H1 (cell line): ENCODE results near the gene NDUFA3. TPM values are rescaled to one million over a fixed set of nuclear protein-coding genes. Genes with fewer than 3 reads are reported as not detected.

ENCODE experiments used
- CTCF ChIA-PET: fragments of 300-600 bp; sonication (Branson Sonifier 250); formaldehyde crosslinking; loops from one replicate; lab custom pipeline; 2021; ENCODE audit not compliant: partially characterized antibody; lab: Charles Lee
- POLR2A ChIA-PET: fragments of 300-600 bp; sonication (Branson Sonifier 250); formaldehyde crosslinking; loops from one replicate; lab custom pipeline; 2021; ENCODE audit warnings: inconsistent platforms; ENCODE audit not compliant: partially characterized antibody; lab: Charles Lee
- DNase-seq, 2 experiments: peaks; one replicate each; pipeline versions ENCODE4 v3.0.0 to v3.0.0-alpha.2; 2010 to 2022; ENCODE audit warnings: low spot score in 2 of 2, low read depth in 1 of 2, mixed read lengths in 1 of 2
- FAIRE-seq: peaks from 2 replicates; lab custom pipeline; 2011; peaks lifted over from hg19 to GRCh38; lab: Jason Lieb, UNC
- H2AFZ ChIP-seq: 2 replicates; pipeline ENCODE4 v1.8.1; 2012; ENCODE audit warnings: low read length, inconsistent platforms
- H2AK5ac ChIP-seq: 2 replicates; pipeline ENCODE4 v1.6.1; 2013; ENCODE audit warnings: low read depth, low read length
- H2BK120ac ChIP-seq: replicated peaks from 2 replicates; pipeline ENCODE3; 2013; ENCODE audit warnings: low read depth, low read length, inconsistent platforms
- H2BK12ac ChIP-seq: 2 replicates; pipeline ENCODE4 v1.6.1; 2013; ENCODE audit warnings: low read depth, low read length
- H2BK15ac ChIP-seq: 2 replicates; pipeline ENCODE4 v1.6.1; 2013; ENCODE audit warnings: low read length
- H2BK20ac ChIP-seq: 2 replicates; pipeline ENCODE4 v1.6.1; 2013; ENCODE audit warnings: low read length
- H2BK5ac ChIP-seq: 2 replicates; pipeline ENCODE4 v1.6.1; 2013; ENCODE audit warnings: low read depth, low read length
- H3K14ac ChIP-seq: 2 replicates; pipeline ENCODE4 v1.6.1; 2013; ENCODE audit warnings: inconsistent platforms; ENCODE audit not compliant: insufficient read length
- H3K18ac ChIP-seq: 2 replicates; pipeline ENCODE4 v1.6.1; 2013; ENCODE audit warnings: low read length; ENCODE audit errors: extremely low read depth
- H3K23ac ChIP-seq: 2 replicates; pipeline ENCODE4 v1.6.1; 2013; ENCODE audit warnings: inconsistent platforms; ENCODE audit not compliant: insufficient read length
- H3K23me2 ChIP-seq: 2 replicates; pipeline ENCODE4 v1.6.1; 2013; ENCODE audit warnings: low read depth, low read length
- H3K27ac ChIP-seq: 2 replicates; pipeline ENCODE4 v1.6.1; 2011; ENCODE audit warnings: low read depth, low read length, inconsistent platforms
- H3K27me3 ChIP-seq, 4 experiments: replicated peaks in 1 of 4; 1 replicate in 1 of 4; 2 replicates in 3 of 4; pipeline versions ENCODE4 v1.6.1 to v1.8.1; 2011 to 2013; ENCODE audit warnings: low read length in 3 of 4, mild to moderate bottlenecking in 3 of 4, inconsistent platforms in 2 of 4, mixed read lengths in 2 of 4, moderate library complexity in 1 of 4; ENCODE audit not compliant: control insufficient read depth in 3 of 4, insufficient read depth in 3 of 4; ENCODE audit errors: extremely low read depth in 1 of 4
- H3K36me3 ChIP-seq, 4 experiments: 2 replicates each; pipeline versions ENCODE4 v1.6.1 to v1.8.1; 2011 to 2013; ENCODE audit warnings: mild to moderate bottlenecking in 4 of 4, low read length in 3 of 4, moderate library complexity in 2 of 4, control low read depth in 1 of 4, inconsistent platforms in 1 of 4; ENCODE audit not compliant: insufficient read depth in 4 of 4, control insufficient read depth in 2 of 4
- H3K4ac ChIP-seq: replicated peaks from 2 replicates; pipeline ENCODE3; 2013; ENCODE audit warnings: low read length, low read depth, mixed read lengths, inconsistent platforms; ENCODE audit not compliant: insufficient read length
- H3K4me1 ChIP-seq, 4 experiments: replicated peaks in 1 of 4; 1 replicate in 1 of 4; 2 replicates in 3 of 4; pipeline versions ENCODE4 v1.6.1 to v1.8.1; 2011 to 2013; ENCODE audit warnings: low read length in 3 of 4, inconsistent platforms in 2 of 4, mixed read lengths in 1 of 4; ENCODE audit not compliant: insufficient read depth in 4 of 4, control insufficient read depth in 3 of 4
- H3K4me2 ChIP-seq, 2 experiments: 2 replicates each; pipeline versions ENCODE4 v1.6.1 to v1.8.1; 2011 to 2013; ENCODE audit warnings: low read depth in 2 of 2, low read length in 2 of 2, control low read depth in 1 of 2, inconsistent platforms in 1 of 2, mild to moderate bottlenecking in 1 of 2; ENCODE audit not compliant: insufficient read depth in 1 of 2
- H3K4me3 ChIP-seq, 4 experiments: fragments of 200-600, 300-600 bp in 1 of 4; sonication (generic), shearing (Covaris generic), sonication (Bioruptor Twin) in 1 of 4; 2 replicates each; pipeline versions ENCODE4 v1.5.1 to v1.8.1; 2011 to 2016; ENCODE audit warnings: low read length in 4 of 4, low read depth in 3 of 4, control low read depth in 2 of 4, inconsistent platforms in 2 of 4, mild to moderate bottlenecking in 2 of 4, mixed read lengths in 1 of 4, moderate library complexity in 1 of 4; ENCODE audit not compliant: insufficient read depth in 2 of 4; ENCODE audit errors: extremely low read depth in 1 of 4
- H3K56ac ChIP-seq: replicated peaks from 2 replicates; pipeline ENCODE3; 2013; ENCODE audit warnings: low read depth, mild to moderate bottlenecking, mixed read lengths, low read length, inconsistent platforms; ENCODE audit not compliant: insufficient read length
- H3K79me1 ChIP-seq: 2 replicates; pipeline ENCODE4 v1.6.1; 2013; ENCODE audit warnings: low read depth, low read length, control low read depth
- H3K79me2 ChIP-seq, 2 experiments: 2 replicates each; pipeline versions ENCODE4 v1.6.1 to v1.8.1; 2012 to 2013; ENCODE audit warnings: low read length in 2 of 2, mild to moderate bottlenecking in 2 of 2, inconsistent platforms in 1 of 2; ENCODE audit not compliant: insufficient read depth in 2 of 2, control insufficient read depth in 1 of 2
- H3K9ac ChIP-seq, 4 experiments: replicated peaks in 1 of 4; 1 replicate in 1 of 4; 2 replicates in 3 of 4; pipeline versions ENCODE4 v1.6.1 to v1.8.1; 2011 to 2013; ENCODE audit warnings: low read depth in 3 of 4, low read length in 3 of 4, control low read depth in 2 of 4, mild to moderate bottlenecking in 2 of 4, moderate library complexity in 2 of 4, inconsistent platforms in 1 of 4; ENCODE audit errors: extremely low read depth in 1 of 4
- H3K9me3 ChIP-seq, 2 experiments: 2 replicates each; pipeline versions ENCODE4 v1.6.1 to v1.8.1; 2012 to 2013; ENCODE audit warnings: mild to moderate bottlenecking in 2 of 2, moderate library complexity in 2 of 2, control low read depth in 1 of 2, inconsistent platforms in 1 of 2, low read depth in 1 of 2, low read length in 1 of 2, mixed read lengths in 1 of 2; ENCODE audit not compliant: insufficient read depth in 2 of 2
- H4K20me1 ChIP-seq, 2 experiments: replicated peaks in 1 of 2; 2 replicates each; pipeline versions ENCODE3 to v1.8.1; 2011 to 2013; ENCODE audit warnings: inconsistent platforms in 2 of 2, low read length in 2 of 2, mild to moderate bottlenecking in 1 of 2; ENCODE audit not compliant: insufficient read depth in 2 of 2, control insufficient read depth in 1 of 2
- H4K5ac ChIP-seq: 2 replicates; pipeline ENCODE4 v1.6.1; 2013; ENCODE audit warnings: low read length, low read depth, mixed read lengths, inconsistent platforms; ENCODE audit not compliant: insufficient read length
- H4K8ac ChIP-seq: 2 replicates; pipeline ENCODE4 v1.8.0; 2013; ENCODE audit warnings: mild to moderate bottlenecking, moderate library complexity, low read length, inconsistent platforms; ENCODE audit not compliant: insufficient read depth; ENCODE audit errors: extremely low read depth
- H4K91ac ChIP-seq: replicated peaks from 2 replicates; pipeline ENCODE3; 2013; ENCODE audit warnings: low read length, mixed read lengths, inconsistent platforms; ENCODE audit not compliant: insufficient read length
- BCL11A ChIP-seq, 2 experiments: IDR thresholded peaks; one replicate each; pipeline ENCODE4 v1.6.1; 2011; ENCODE audit warnings: low read depth in 2 of 2, low read length in 2 of 2, mild to moderate bottlenecking in 2 of 2
- FOSL1 ChIP-seq: IDR thresholded peaks from 2 replicates; pipeline ENCODE4 v1.6.1; 2011; ENCODE audit warnings: mild to moderate bottlenecking, low read depth, low read length, moderate library complexity; ENCODE audit not compliant: insufficient read depth
- KDM5A ChIP-seq: fragments of 200-600 bp; IDR thresholded peaks from 2 replicates; pipeline ENCODE4 v1.7.1; 2012; ENCODE audit warnings: mild to moderate bottlenecking, low read length, inconsistent platforms, mixed read lengths
- POLR2A ChIP-seq, 2 experiments: IDR thresholded peaks; 1 replicate in 1 of 2; 2 replicates in 1 of 2; pipeline ENCODE4 v1.6.1; 2011; ENCODE audit warnings: low read depth in 2 of 2, low read length in 2 of 2, mild to moderate bottlenecking in 2 of 2; ENCODE audit errors: control extremely low read depth in 1 of 2
- RFX5 ChIP-seq: IDR thresholded peaks from 2 replicates; pipeline ENCODE4 v1.6.1; 2011; ENCODE audit warnings: low read depth, low read length, improper control_type of control experiment, borderline replicate concordance
- RNF2 ChIP-seq: fragments of 200-900, 300-1000 bp; sonication (generic); IDR thresholded peaks from 2 replicates; pipeline ENCODE4 v1.7.1; 2016; ENCODE audit warnings: borderline replicate concordance, low read depth, mild to moderate bottlenecking, antibody characterized with exemption, low read length; ENCODE audit not compliant: poor library complexity, severe bottlenecking; ENCODE audit errors: missing control alignments
- SAP30 ChIP-seq: fragments of 300-600 bp; sonication (generic); IDR thresholded peaks from 2 replicates; pipeline ENCODE4 v1.7.1; 2012; ENCODE audit warnings: low read length, moderate library complexity, mild to moderate bottlenecking, inconsistent platforms; ENCODE audit not compliant: insufficient read depth, insufficient replicate concordance
- SIRT6 ChIP-seq: IDR thresholded peaks from one replicate; pipeline ENCODE4 v1.7.1; 2012; ENCODE audit warnings: low read length, inconsistent platforms
- YY1 ChIP-seq: IDR thresholded peaks from 2 replicates; pipeline ENCODE4 v1.6.1; 2011; ENCODE audit warnings: low read depth, mild to moderate bottlenecking, low read length
- WGBS, 2 experiments: shearing (Covaris generic) in 1 of 2; methylation state at CpG; one replicate each; pipeline versions ENCODE4 v1.1.6 to v1.1.7; 2013 to 2015; ENCODE audit warnings: low lambda C conversion rate in 2 of 2, mixed read lengths in 2 of 2, inconsistent platforms in 1 of 2, low coverage in 1 of 2, missing lambda C conversion rate in 1 of 2; ENCODE audit not compliant: insufficient replicate concordance in 2 of 2, insufficient coverage in 1 of 2, insufficient read length in 1 of 2; ENCODE audit errors: extremely low coverage in 1 of 2, missing lambda C conversion rate in 1 of 2; 5-methylcytosine and 5-hydroxymethylcytosine counted together
- polyA plus RNA-seq, 7 experiments: library from polyadenylated mRNA; depleted of rRNA in 3 of 7; stranded (reverse) in 5 of 7; unstranded in 2 of 7; fragments of >200 nt in 5 of 7; fragments of 200-250 nt in 2 of 7; gene quantifications; 1 replicate in 5 of 7; 2 replicates in 1 of 7; 4 replicates in 1 of 7; pipeline versions ENCODE4 v1.2.1 to v1.2.3, GENCODE V29; 2011 to 2013; ENCODE audit warnings: missing spikeins in 2 of 7, mixed read lengths in 2 of 7
- total RNA-seq: library from RNA; stranded (reverse); fragmentation: NEBNext Ultra II Directional; extraction: Animal tissue kit (Norgen Biotek cat#: 25700); gene quantifications from 2 replicates; pipeline ENCODE4 v1.2.1, GENCODE V29; 2021

Gene NDUFA3
- total and polyA plus RNA-seq, 2 of the 8 experiments (the other 6 are each of a cell fraction or from before 2014, with no cell fraction given) = 175 to 208 TPM

- FAIRE-seq = no peak
- ChIA-PET POLR2A (interaction anchor here (0.6 to 1.6 kb wide), 5 partner anchors 7 to 13 kb away, joined by 3 to 8 read pairs (median 4); partner anchors contain the start of genes CNOT3, PRPF31 and TFPT), CTCF (interaction anchor here (0.9 kb wide), 1 partner anchor 14 kb away, joined by 3 read pairs; no protein-coding TSS in a partner anchor)
- no peak for TF ChIP-seq KDM5A
- TF ChIP-seq YY1 = no peak
- TF ChIP-seq POLR2A (IDR thresholded peaks at IDR 0.05; ENCODE audit: control extremely low read depth in 1 of 2, low read depth in 2 of 2, low read length in 2 of 2) = no peak
- TF ChIP-seq SIRT6 = no peak
- no peak for TF ChIP-seq FOSL1
- no peak for TF ChIP-seq RNF2
- no peak for TF ChIP-seq BCL11A (IDR thresholded peaks at IDR 0.05; ENCODE audit: low read depth in 2 of 2, low read length in 2 of 2)
- no peak for TF ChIP-seq SAP30
- no peak for TF ChIP-seq RFX5
Observed at GRCh38 chr19:54128796-54129616, 26.4 kb downstream of the NDUFA3 start.

More at GRCh38 chr19:54128796-54129616, 26.4 kb downstream of the NDUFA3 start:
- H3K4me2 ChIP-seq = no peak overlapping the region
- H2BK5ac ChIP-seq = no peak overlapping the region
- no peak overlapping the region for H2BK120ac ChIP-seq
- H3K18ac ChIP-seq = no peak overlapping the region
- H4K20me1 ChIP-seq = peaks cover 0 to 7% of the 10 kb centered on the region in 2 experiments
- H3K79me2 ChIP-seq = no peaks in the 10 kb centered on the region
- H2AK5ac ChIP-seq = no peak overlapping the region
- no peak overlapping the region for H3K27ac ChIP-seq
- no peak overlapping the region for H3K4me3 ChIP-seq
- H3K9me3 ChIP-seq = peaks cover 3 to 10% of the 10 kb centered on the region in 2 experiments; a peak in 3 of 4 replicates
- no peak overlapping the region for H3K4ac ChIP-seq
- 94% methylated on average over 27 of the region's 41 CpGs; no CpG with 5 or more reads in 1 of the 2 experiments for WGBS, 2 experiments
- H3K9ac ChIP-seq = no peak overlapping the region
- no peak overlapping the region; the same call in 1 of the 2 replicates for H4K8ac ChIP-seq
- no peak overlapping the region for H3K23ac ChIP-seq
- no peak for DNase-seq
- no peaks in the 10 kb centered on the region for H3K27me3 ChIP-seq
- peaks cover 17 to 70% (median 33%) of the 10 kb centered on the region in 4 experiments for H3K36me3 ChIP-seq
- no peaks in the 10 kb centered on the region for H3K4me1 ChIP-seq
- no peaks in the 10 kb centered on the region for H3K79me1 ChIP-seq
- no peak overlapping the region for H2AFZ ChIP-seq
- H2BK12ac ChIP-seq = no peak overlapping the region
- H4K5ac ChIP-seq = no peak overlapping the region
- peaks cover 3% of the 10 kb centered on the region; the same call in 1 of the 2 replicates for H3K23me2 ChIP-seq
- H3K14ac ChIP-seq = no peak overlapping the region
- H4K91ac ChIP-seq = no peak overlapping the region
- no peak overlapping the region for H3K56ac ChIP-seq
- no peak overlapping the region for H2BK20ac ChIP-seq
- no peak overlapping the region for H2BK15ac ChIP-seq
